HG02763 (cell line): ENCODE measurements around the gene PSRC1.
A peak's percentile ranks its signal among the peaks of the same experiment; 100 is the strongest.
"Not testable (repeated sequence)": the region's sequence is repeated elsewhere in the genome, so short reads cannot be mapped to it uniquely, and the experiment has no call there.

Source experiments
- ATAC-seq: cut with Tn5 transposase; IDR thresholded peaks from one replicate; pipeline ENCODE4 v1.9.1; 2021; ENCODE audit warnings: mild to moderate bottlenecking, moderate library complexity; ENCODE audit not compliant: unreplicated experiment

The PSRC1 gene

GRCh38 chr1:109296782-109297181 lies 13.8 kb upstream of the PSRC1 start:
- no peak for ATAC-seq

DNA sequence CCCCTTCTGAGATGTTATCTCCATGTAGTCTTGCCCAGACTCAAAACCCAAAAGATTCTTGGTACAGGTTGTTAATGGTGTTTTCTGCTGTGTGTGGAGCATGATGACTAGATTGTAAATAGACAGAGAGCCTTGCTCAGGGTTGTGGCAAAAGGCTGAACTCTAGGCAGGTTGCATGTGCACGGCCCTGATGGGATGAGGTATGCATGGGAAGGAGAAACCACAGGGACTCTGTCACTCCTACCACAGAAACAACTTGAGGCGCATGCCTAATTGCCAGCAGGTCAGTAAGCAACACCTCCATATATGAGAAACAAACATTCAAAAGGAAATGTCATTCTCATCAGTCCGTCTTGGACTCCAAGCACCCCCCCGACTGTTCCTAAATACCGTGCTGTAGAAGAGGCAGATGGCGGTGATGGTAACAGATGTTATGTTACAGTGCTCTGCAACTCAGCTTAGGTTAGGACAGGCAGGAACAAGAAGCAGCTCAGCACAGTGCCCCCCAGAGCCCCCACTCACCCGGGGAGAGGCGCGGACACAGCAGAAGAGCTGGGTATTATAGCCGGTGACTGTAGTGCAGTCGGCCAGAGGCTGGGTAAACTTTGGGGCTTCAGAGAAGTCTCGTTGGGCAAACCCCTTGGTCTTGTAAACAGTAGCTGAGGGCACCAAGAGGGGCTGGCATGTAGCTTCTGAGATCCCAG lies 12.9 kb upstream of the PSRC1 start:
- no peak for ATAC-seq

GRCh38 chr1:109294481-109294880 lies 11.5 kb upstream of the PSRC1 start:
- ATAC-seq: no peak

DNA sequence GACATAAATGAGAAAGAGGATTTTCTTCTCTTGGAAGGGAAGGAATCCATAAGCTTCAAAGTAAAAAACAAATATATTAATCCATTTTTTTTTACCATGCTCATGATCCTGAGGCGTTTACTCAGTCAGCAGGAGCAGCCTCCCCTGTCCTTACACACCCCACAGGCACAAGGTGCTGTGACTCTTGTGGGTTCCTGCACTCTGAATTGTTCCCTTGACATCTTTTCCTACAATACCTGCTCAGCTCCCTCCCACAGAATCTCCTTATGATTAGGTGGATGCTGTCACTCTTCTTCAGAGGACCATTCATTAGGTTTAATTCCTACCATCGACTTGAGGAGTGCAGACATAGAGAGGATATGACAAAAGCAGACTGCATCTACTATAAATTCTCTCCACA lies 10.1 kb upstream of the PSRC1 start:
- ATAC-seq: no peak

GRCh38 chr1:109292364-109292763 lies 9.4 kb upstream of the PSRC1 start:
- ATAC-seq: no peak

DNA sequence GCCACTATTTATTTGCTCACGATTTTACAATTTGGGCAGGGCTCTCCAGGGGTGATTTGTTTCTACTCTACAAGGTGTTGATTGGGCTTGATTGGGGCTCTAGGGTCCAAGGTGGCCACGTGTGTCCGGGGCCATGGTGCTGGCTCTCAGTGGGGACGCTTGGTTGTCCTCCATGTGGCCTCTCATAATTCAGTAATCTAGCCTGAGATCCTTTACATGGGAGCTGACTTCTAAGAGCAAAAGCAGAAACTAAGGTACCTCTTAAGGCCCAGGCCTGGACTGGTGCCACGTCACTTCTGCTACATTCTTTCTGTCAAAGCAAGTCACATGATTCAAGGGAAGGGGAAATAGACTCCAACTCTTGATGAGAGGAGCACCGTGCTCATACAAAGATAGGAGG lies 8.1 kb upstream of the PSRC1 start:
- no peak for ATAC-seq

DNA sequence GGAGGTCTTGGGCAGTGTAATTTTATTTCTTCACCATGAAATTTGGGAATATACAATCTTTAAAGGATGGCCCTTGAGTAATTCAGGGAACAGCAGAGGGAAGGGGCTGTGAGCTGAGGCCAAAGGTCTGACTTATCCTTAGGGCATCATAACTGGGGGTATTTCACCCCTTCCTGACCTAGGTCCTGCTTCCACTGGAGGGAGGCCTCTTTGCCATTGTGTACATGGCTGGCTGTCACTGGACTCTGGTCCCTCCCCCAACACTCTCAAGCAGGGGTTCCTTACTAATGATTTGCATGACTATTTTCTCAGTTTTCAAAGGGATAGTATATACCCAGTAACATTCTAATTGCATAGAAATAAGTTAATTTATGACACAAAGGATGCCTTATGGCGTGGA lies 7.2 kb upstream of the PSRC1 start:
- no peak for ATAC-seq

- ATAC-seq: not testable (repeated sequence)
Observed at GRCh38 chr1:109286762-109287161, 3.8 kb upstream of the PSRC1 start.

DNA sequence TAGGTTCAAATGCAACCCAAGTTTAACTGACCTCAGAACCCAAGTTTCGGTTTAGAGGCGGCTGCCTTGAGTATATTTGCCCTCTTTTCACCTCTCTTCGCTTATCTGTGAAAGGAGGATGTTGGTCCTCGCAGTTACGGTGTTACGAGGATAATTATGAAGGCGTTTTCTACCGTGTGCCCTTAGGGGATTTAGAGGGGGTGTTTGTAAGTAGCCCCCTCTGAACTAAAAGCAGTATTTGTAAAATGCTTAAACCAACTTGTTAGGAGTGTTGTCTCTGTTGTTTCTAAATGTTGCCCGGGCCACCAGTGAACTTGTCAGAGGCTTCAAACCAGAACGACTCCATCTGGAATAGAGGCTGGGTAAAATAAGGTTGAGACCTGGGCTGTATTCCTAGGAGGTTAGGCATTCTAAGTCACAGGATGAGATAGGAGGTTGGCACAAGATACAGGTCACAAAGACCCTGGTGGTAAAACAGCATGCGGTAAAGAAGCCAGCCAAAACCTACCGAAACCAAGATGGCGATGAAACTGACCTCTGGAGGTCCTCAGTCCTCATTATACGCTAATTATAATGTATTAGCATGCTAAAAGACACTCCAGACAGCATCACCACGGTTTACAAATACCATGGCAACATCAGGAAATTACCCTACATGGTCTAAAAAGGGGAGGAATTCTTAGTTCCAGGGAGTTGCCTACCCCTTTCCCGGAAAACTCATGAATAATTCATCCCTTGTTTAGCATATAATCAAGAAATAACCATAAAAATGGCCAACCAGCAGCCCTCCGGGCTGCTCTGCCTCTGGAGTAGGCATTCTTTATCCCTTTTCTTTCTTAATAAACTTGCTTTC lies 1.0 kb upstream of the PSRC1 start:
- ATAC-seq: peak; percentile 20

GRCh38 chr1:109282497-109282951 lies 421 bp downstream of the PSRC1 start:
- ATAC-seq: no peak

DNA sequence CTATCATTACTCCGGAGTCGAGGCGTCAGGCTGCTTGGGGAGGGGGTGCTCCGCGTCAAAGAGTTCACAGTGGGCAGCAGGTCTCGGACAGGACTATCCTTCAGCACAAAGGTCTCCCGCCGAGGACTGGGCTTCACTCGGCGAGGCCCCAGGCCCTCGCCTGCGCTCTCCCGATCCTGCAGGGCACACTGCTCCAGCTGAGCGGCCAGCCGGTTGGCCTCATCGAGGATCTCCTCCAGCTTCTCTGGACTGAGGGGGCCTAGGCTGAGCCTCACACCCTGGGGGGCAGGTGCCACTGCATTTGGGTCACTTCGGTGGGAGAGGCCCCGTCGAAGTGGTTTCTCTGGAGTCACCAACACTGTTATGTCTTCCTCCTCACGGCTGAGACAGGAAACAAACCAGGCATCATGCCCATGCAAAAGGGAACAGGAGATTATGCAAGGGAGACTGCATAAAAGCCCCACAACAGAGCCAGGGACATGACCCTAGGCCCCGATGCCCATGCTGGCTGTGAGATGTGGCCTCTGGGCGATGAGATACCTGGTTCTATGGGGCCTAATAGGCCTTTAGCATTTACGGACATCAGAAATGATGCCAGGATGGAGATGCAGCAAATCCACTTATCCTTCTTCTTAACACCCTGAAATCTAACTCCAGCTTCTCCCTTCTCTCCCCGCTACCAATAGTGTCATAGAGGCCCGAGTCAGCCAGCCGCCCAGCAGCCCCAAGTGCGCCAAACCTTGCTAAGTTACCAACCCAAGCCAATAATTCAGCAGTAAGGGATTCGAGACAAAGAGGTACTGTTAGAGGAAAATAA lies 1.1 kb downstream of the PSRC1 start:
- ATAC-seq: no peak

- ATAC-seq: no peak
Observed at GRCh38 chr1:109280862-109281261, 2.1 kb downstream of the PSRC1 start.

GRCh38 chr1:109279615-109280278 lies 3.2 kb downstream of the PSRC1 start:
- no peak for ATAC-seq

GRCh38 chr1:109277434-109278204 lies 5.3 kb downstream of the PSRC1 start:
- ATAC-seq: peak; percentile 77

GRCh38 chr1:109275706-109276345 lies 7.1 kb downstream of the PSRC1 start:
- ATAC-seq: no peak

- no peak for ATAC-seq
Observed at GRCh38 chr1:109274533-109275476, 8.1 kb downstream of the PSRC1 start.

DNA sequence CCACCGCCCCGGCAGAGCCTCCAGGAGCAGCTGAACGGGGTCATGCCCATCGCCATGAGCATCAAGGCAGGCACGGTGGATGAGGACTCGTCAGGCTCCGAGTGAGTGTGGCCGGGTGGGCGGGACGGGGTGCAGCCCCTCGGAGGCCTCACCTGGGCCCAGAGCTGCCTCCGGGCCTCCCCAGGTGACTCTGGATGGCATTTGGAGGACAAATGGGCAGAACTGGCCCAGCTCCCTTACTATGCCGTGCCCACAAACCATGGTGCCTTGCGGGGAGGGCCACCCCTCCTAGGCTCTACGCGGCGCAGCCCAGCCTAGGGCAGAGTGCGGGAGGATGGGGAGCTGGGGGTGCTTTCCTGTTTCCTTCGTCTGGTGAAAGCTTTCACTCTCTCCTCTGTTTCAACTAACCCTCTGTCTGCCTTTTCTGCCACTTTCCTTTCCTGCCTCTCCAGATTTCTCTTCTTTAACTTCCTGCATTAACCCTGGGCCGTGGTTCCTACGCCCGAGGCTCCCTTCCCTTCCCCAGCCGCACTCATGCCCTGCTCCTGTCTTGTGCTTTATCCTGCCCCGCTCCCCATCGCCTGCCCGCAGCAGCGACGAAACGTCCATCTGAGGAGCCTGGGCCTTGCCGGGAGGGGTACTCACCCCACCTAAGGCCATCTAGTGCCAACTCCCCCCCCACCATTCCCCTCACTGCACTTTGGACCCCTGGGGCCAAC lies 9.2 kb downstream of the PSRC1 start:
- ATAC-seq: no peak
